ENCODE results near the gene PCSK6. TPM values are rescaled to one million over a fixed set of nuclear protein-coding genes. Genes with fewer than 3 reads are reported as not detected.

PCSK6 gene
- total RNA-seq, 4 donors from 2014 or later = 9.7 to 20.5 (median 13.1) TPM

- ATAC-seq (ENCODE audit: low FRiP score) (no peak), DNase-seq (ENCODE audit: low spot score) (no peak)
- TF ChIP-seq, protein P1, sequence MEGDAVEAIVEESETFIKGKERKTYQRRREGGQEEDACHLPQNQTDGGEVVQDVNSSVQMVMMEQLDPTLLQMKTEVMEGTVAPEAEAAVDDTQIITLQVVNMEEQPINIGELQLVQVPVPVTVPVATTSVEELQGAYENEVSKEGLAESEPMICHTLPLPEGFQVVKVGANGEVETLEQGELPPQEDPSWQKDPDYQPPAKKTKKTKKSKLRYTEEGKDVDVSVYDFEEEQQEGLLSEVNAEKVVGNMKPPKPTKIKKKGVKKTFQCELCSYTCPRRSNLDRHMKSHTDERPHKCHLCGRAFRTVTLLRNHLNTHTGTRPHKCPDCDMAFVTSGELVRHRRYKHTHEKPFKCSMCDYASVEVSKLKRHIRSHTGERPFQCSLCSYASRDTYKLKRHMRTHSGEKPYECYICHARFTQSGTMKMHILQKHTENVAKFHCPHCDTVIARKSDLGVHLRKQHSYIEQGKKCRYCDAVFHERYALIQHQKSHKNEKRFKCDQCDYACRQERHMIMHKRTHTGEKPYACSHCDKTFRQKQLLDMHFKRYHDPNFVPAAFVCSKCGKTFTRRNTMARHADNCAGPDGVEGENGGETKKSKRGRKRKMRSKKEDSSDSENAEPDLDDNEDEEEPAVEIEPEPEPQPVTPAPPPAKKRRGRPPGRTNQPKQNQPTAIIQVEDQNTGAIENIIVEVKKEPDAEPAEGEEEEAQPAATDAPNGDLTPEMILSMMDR (IDR thresholded peaks at IDR 0.05) = no peak
Measured at GRCh38 chr15:101453123-101454120, 36.1 kb downstream of the PCSK6 start.

DNA sequence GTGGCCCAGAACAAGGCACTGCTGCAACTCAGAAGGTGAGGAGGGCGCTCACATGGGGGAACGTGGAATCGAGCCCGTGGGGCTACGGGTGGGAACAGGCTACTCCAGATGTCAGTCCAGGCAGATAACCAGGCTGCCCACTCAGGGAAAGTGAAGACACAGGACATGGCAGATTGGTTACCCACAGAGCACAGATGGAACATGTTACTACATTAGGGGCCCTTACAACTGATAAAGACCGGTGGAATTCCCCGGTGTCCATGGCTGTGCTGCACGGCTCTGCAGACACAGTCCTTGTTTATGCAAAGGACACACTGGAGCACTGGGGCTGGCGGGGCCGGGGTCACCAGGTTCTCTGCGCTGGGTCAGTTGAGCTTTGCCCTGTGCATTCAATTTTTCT is 36.9 kb downstream of the PCSK6 start:
- TF ChIP-seq, protein P1 (IDR thresholded peaks at IDR 0.05) = no peak
- ATAC-seq (ENCODE audit: low FRiP score) (no peak), DNase-seq (ENCODE audit: low spot score) (no peak)

GRCh38 chr15:101451846-101452245 is 37.7 kb downstream of the PCSK6 start:
- TF ChIP-seq, protein P1 (IDR thresholded peaks at IDR 0.05) = no peak
- no peak for ATAC-seq (ENCODE audit: low FRiP score)

GRCh38 chr15:101451266-101451799 is 38.2 kb downstream of the PCSK6 start:
- no peak for ATAC-seq (ENCODE audit: low FRiP score)
- DNase-seq (ENCODE audit: low spot score) = no peak
- TF ChIP-seq, protein P1 (IDR thresholded peaks at IDR 0.05) = no peak

More at GRCh38 chr15:101451846-101452245, 37.7 kb downstream of the PCSK6 start:
- no peak for DNase-seq (ENCODE audit: low spot score)

DNA sequence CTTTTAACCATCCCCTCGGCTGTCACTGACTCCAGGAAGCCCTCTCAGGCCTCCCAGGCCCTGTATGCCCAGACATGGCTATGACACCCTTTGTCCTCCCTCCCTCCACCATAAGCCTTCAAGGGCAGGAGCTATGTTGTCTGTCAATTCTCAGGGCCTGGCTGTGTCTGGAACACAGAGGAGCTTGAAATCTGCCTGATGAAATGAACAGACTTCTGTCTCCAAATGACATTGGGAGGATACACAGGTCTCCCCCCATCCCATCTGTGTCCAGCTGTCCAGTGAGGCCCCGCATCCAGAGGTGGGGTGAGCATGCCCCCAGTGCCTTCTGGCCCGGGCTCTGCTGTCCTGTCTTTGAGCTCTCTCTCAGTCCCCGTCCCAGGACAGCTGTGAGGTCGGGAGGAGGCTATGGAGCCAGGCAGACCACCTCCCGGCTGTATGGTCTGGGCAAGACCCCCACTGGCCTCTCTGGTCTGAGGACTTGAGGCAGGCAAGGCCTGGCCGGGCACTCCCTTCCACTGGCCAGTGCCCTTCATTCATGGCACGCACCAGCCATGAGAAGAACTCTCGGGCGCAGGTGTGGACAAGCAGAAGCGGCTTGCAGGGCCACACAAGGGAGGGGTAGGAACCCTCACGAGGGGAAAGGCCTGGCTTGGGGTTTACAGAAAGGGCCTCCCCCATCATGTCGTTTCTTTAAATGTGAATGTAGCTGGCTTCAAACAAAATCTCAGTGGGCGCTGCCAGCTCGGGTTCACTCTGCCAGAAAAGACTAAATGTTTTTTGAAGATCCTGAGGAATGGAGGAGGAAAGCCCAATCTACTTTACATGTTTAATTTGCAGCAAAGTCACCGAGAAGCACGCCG is 38.9 kb downstream of the PCSK6 start:
- ATAC-seq (ENCODE audit: low FRiP score) (no peak), DNase-seq (ENCODE audit: low spot score) (no peak)
- TF ChIP-seq, protein P1 (IDR thresholded peaks at IDR 0.05) = no peak

DNA sequence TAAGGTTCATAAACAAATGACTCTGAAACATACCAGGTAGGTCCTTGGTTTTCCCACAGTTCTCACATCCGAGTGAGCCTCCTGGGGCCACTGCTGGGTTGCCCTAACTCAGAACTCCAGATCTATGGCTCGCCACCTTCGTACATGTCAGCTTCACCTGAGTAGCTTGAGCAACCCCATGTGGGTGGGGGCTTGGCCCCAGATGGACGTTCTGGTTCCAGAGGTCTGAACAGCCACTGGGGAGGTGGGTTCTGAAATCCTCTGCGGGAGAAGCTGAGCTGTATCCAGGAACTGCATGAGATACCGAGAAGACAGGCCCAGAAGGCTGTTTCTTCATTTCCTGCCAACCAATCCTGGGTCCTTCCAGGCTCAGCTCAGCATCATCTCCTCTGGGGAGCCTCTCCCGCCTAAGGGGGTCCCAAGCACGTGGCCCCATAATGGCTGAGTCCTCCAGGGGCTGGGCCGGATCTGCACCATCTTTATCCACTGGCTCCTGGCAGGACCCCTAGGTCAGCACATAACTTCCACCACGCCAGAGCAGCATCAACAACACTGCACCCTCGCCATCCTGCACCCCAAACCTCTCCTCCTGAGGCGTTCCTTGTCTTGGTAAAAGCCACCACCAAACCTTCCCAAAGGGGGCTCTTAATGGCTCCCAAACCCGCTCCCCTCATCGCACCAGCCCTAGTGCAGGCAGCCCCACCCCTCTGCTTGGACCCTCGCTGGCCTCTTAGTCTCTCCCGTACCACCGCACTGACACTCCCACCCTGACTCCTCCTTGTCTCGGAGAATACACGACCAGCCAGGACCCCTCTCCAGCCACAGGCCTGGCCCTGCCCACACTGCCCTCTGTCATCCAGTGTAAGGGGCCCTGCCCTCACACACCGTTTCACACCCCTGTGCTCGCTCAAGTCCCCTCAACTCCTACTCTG is 39.8 kb downstream of the PCSK6 start:
- TF ChIP-seq, protein P1 (IDR thresholded peaks at IDR 0.05) = no peak
- no peak for DNase-seq (ENCODE audit: low spot score)
- ATAC-seq (ENCODE audit: low FRiP score) = no peak

Data from omental fat pad (tissue), 4 donors.